GM18861 (cell line): ENCODE results near the gene SLC7A9.
"Not testable (repeated sequence)": the region's sequence is repeated elsewhere in the genome, so short reads cannot be mapped to it uniquely, and the experiment has no call there.

ENCODE experiments used
- ATAC-seq: cut with Tn5 transposase; IDR thresholded peaks from one replicate; pipeline ENCODE4 v1.9.1; 2021; ENCODE audit not compliant: unreplicated experiment

SLC7A9 gene

GRCh38 chr19:32809254-32809653 is 60.3 kb downstream of the SLC7A9 start:
- ATAC-seq = no peak

GRCh38 chr19:32808236-32808635 is 61.3 kb downstream of the SLC7A9 start:
- ATAC-seq = no peak

DNA sequence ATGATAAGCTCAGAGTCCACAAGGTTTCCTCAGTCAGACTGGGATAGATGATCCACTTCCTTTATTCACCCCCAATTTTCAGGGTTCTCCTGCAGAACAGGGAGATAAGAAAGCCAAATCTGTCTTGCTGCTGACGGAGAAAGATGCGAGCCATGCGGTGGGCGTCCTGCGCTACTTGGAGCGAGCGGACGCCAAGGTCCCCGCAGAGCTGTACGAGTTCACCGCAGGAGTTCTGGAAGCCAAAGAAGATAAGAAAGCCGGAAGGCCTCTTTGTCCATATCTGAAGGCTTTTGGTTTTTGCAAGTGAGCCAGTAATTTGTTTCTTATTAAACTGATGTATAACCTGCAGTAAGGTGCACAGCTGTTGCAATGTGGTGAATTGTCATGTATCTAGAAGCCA is 66.7 kb downstream of the SLC7A9 start:
- ATAC-seq = no peak

- ATAC-seq = no peak
These were observed 68.8 kb downstream of the SLC7A9 start for GRCh38 chr19:32800754-32801153.

GRCh38 chr19:32800191-32800590 is 69.4 kb downstream of the SLC7A9 start:
- ATAC-seq = no peak

DNA sequence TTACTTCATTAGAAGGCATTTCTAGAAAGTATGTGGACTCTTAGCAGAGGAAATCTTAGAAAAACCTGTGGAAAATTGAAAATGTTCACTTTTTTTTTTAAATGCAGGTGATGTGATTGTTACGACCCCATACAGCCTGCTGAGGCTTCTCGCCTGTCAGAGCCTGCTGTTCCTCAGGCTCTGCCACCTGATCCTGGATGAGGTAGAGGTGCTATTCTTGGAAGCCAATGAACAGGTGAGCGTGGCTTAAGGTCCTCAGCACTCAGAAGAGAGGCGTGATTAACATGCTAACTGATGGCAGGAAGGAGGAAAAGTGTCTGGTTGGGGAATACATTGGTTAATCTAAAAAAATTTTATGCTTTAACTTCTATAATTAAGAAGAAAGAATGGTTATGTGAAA is 71.4 kb downstream of the SLC7A9 start:
- no peak for ATAC-seq

GRCh38 chr19:32789429-32789828 is 80.1 kb downstream of the SLC7A9 start:
- no peak for ATAC-seq

- ATAC-seq = not testable (repeated sequence)
These were observed 81.7 kb downstream of the SLC7A9 start for GRCh38 chr19:32787895-32788294.

DNA sequence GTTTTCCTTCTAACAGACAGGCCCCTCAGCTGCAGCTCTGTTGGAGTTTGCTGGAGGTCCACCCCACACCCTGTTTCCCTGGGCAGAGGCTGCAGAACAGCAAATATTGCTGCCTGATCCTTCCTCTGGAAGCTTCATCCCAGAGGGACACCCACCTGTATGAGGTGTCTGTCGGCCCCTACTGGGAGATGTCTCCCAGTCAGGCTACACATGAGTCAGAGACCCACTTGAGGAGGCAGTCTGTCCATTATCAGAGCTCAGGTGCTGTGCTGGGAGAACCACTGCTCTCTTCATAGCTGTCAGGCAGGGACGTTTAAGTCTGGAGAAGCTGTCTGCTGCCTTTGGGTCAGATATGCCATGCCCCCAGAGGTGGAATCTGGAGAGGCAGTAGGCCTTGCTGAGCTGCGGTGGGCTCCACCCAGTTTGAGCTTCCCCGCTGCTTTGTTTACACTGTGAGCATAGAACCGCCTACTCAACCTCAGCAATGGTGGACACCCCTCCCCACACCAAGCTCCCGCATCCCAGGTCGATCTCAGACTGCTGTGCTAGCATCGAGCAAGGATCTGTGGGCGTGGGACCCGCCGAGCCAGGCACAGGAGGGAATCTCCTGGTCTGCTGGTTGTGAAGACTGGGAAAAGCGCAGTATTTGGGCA is 82.3 kb downstream of the SLC7A9 start:
- not testable (repeated sequence) for ATAC-seq

DNA sequence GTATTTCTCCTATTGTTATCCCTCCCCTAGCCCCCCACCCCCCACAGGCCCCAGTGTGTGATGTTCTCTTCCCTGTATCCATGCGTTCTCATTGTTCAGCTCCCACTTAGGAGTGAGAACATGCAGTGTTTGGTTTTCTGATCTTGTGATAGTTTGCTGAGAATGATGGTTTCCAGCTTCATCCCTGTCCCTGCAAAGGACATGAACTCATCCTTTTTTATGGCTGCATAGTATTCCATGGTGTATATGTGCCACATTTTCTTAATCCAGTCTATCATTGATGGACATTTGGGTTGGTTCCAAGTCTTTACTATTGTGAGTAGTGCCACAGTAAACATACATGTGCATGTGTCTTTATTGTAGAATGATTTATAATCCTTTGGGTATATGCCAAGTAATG is 87.5 kb downstream of the SLC7A9 start:
- not testable (repeated sequence) for ATAC-seq

DNA sequence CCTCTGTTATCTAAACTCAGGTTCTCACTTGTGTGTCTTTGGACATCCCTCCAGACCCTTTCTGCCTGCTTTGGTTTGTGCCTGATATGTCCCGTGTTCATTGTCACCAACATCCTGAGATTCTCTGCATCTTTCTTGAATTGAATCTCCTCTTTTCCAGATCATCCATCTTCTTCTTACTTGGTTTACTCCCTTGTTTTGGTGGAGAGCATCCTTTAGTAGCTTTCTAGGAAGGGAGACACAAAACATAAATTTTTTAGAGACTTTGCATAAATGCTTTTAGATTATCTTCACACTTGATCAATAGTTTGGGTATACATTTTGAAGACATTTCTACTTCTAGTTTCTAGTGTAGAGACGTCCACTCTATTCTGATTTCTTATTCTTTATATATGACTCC is 88.3 kb downstream of the SLC7A9 start:
- ATAC-seq = no peak
